C4-2B (cell line): ENCODE data around the gene CEACAM3.

ENCODE experiments used
- CTCF ChIP-seq: fragments of 450-650 bp; conservative IDR thresholded peaks from 2 replicates; pipeline ENCODE4 v1.5.1; 2017; ENCODE audit warnings: mild to moderate bottlenecking
- ZFX ChIP-seq: fragments of 450-650 bp; IDR thresholded peaks from 2 replicates; pipeline ENCODE4 v1.6.1; 2017

- TF ChIP-seq CTCF (no peak), ZFX (no peak)
These were observed 54.0 kb downstream of the CEACAM3 start for GRCh38 chr19:41850381-41850780.
